Stimulated activated CD8-positive, alpha-beta memory T cell treated with anti-CD3 and anti-CD28 coated beads, Interleukin-2, amount 100 ng/mL, for 48 hours (primary cell): ENCODE results near the gene ZNF438.
"Not testable (repeated sequence)": the region's sequence is repeated elsewhere in the genome, so short reads cannot be mapped to it uniquely, and the experiment has no call there.

ENCODE experiments used
- DNase-seq, 2 donors: peaks; one replicate each; pipeline ENCODE4 v3.0.0-alpha.2; 2020; ENCODE audit warnings: low read depth in 2 of 2

ZNF438 gene, protein sequence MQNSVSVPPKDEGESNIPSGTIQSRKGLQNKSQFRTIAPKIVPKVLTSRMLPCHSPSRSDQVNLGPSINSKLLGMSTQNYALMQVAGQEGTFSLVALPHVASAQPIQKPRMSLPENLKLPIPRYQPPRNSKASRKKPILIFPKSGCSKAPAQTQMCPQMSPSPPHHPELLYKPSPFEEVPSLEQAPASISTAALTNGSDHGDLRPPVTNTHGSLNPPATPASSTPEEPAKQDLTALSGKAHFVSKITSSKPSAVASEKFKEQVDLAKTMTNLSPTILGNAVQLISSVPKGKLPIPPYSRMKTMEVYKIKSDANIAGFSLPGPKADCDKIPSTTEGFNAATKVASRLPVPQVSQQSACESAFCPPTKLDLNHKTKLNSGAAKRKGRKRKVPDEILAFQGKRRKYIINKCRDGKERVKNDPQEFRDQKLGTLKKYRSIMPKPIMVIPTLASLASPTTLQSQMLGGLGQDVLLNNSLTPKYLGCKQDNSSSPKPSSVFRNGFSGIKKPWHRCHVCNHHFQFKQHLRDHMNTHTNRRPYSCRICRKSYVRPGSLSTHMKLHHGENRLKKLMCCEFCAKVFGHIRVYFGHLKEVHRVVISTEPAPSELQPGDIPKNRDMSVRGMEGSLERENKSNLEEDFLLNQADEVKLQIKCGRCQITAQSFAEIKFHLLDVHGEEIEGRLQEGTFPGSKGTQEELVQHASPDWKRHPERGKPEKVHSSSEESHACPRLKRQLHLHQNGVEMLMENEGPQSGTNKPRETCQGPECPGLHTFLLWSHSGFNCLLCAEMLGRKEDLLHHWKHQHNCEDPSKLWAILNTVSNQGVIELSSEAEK

DNA sequence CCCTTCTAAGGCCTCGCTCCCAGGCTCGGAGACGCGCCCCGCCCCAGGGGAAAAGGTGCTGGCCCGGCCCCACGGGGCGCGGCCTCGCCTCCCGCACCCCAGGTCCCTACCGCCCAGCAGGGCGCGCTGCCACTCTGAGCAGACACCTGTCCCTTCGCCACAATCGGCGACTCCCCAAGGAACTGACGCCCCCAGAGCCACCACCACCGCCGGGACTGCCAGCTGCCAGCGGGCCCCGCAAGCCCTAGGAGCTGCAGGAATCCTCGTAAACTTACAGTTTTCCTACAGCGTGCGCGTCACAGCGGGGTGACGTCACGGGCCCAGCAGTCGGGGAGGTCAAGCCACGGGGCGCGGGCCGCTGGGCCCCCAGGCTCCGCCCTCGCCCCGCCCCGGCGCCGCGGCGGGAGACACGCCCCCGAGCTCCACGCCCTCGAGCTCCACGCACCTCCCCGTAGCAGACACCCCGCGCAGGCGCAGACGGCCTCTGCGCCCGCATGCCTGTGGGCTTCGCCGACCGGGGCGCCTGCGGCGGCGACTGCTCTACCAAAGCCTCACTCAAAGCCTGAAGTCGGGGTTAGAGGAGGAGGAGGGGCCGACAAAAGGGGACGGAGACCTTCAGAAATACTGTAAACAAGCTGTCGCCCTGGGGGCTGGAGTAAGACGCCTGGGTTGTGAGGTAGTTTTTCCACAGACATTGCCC is at the start of gene ZNF438:
ZNF438 (minus strand) TSS at position 308 of the 700 bp plus-strand sequence. CDS start 154,831 bp downstream, outside the sequence.
- peak; percentile 91 to 94 for DNase-seq

DNA sequence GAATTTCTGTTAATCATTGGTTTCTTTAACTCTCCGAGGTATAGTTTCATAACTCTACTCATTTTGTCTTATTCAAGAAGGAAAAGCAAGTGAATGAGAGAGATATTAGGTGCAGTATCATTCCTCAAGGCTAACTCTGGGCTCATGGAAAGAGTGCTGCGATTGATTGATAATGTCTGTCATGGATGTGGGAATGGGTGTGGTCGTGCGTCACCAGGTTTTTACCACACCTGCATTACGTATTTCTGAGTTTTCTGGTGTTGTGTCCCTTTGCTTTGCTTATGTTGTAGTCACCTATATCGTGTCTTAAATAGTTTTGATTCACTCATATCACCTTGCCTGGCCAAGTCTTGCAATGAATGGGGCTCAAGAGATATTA is 44.9 kb upstream of the ZNF438 start:
- DNase-seq = no peak

DNA sequence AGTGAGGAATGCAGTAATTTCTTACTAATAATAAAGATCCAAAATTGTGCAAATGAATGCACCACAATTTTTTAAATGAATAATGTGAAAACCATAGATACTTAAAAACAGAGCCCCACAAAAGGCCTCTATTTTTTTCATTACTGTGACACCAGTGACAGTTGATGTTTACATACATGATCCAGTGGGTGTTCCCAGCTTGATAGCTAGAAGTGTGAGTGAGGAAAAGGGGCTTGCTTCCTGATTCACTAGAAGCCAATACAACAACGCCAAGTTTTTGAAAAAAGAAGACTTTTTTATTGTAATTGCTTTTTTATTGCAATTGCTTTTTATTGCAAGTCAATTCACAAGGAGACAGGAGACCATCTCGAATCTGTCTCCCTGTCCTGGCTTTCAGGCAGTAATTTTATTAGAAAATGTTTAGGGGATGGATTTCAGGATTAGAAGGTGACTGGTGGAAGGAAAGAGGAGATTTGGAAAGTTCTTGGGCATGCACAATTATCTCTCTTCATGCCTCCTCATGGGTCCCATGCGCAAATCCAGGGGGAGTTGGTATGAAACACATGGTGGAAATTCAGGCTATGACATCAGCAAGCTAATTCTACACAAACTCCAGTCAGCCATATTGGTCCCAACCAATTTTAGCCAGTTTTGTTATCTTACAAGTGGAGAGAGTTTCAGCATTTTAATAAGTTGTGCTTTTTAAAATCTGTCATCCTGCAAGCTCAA is 44.4 kb upstream of the ZNF438 start:
- no peak for DNase-seq

DNA sequence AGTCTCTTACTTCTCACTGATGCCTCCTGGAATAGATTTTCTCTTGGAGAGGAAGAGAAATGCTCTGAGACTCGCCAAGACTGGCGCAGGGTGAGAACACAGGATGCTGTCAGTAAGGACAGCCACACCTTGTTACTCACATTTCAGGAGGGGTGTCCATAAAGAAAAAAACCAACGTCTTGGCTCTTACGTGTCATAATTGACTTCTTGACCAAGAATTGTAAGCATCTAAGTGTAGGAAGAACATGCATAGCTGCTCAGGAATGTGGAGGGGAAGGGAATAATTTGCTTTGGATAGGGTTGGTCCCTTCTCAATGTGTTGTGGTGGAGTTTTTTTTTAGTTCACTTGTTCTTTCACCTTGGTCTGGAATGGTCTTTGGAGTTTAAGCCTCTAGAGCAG is 43.8 kb upstream of the ZNF438 start:
- no peak for DNase-seq

DNA sequence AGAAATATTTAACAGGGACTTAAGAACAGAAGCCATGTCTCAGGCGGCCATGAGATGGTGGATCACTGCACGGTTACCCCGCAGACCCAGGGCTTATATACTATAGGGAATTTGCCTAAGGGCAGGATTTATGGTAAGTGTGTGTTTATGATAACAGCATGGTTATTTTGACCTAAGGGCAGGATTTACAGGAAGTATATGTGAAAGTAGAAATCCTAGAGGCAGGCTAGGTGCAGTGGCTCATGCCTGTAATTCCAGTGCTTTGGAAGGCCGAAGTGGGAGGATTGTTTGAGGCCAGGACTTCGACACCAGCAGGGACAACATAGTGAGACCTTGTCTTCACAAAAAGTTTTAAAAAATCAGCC is 43.0 kb upstream of the ZNF438 start:
- no peak for DNase-seq

DNA sequence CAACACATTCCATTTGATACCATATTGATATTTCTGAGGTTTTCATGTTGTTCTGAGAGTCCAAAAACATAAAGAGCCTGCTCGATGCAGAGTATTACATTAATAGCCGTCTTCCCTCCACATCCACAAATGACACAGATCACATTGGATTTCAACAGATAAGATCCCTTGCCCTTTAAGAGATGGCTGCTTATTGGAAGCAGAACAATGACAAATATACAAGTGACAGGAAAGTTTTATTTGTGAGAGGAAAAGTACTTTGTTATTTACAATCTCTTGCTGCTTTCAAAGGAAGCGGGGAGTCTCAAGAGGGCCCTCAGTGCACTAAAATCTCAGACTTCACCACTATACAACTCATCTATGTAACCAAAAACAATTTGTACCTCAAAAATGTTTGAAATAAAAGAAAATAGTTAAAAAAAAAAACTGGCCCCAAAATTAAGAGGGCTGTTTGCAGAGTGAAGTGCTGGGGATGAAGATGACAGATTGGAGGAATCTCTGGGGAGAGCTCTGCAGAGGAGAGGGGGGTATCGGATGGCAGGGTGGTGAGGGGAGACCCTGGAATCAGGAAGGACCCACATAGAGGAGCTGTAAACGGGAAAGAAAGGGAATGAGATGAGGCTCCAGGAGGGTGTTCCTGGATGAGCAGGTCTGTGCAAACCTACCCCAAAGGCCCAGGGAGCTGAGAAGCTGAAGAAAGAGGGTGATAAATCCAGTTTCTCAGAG is 42.5 kb upstream of the ZNF438 start:
- no peak for DNase-seq

DNA sequence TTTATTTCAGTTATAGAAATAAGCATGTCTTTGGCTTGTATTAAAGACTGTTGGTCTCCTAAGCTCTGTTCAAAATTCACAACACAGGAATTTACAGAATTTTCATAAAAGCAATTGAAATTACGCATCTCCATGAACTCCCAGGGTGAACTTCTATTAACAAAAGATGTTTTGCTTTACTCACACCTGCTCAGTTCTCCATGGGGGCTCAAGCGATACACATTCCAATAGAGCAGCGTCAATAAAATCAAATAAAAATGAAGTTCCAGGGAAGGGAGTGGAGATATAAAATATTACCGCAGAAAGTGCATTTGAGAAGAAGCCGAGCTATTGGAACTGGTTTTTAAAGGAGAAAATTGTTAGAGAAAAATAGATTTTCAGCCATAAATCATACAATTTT is 41.5 kb upstream of the ZNF438 start:
- DNase-seq = no peak

DNA sequence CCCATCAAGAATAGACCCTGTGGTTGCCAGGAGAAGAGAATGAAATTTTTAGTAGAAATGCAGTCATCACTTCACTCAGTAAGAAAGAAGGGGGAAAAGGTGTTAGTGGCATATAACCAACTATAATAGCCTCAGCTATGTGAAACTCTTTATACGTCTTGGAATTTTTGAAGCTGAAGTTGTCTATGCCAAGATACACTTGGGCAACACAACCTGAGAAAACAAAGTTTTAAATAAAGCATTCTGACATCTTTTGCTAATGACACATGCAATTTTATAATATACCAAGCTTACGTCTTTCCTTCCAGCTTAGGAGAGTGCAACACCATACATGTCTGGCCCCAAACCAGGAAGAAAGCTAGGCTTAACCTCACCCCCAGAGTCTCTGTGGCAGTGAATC is 40.8 kb upstream of the ZNF438 start:
- no peak for DNase-seq

DNA sequence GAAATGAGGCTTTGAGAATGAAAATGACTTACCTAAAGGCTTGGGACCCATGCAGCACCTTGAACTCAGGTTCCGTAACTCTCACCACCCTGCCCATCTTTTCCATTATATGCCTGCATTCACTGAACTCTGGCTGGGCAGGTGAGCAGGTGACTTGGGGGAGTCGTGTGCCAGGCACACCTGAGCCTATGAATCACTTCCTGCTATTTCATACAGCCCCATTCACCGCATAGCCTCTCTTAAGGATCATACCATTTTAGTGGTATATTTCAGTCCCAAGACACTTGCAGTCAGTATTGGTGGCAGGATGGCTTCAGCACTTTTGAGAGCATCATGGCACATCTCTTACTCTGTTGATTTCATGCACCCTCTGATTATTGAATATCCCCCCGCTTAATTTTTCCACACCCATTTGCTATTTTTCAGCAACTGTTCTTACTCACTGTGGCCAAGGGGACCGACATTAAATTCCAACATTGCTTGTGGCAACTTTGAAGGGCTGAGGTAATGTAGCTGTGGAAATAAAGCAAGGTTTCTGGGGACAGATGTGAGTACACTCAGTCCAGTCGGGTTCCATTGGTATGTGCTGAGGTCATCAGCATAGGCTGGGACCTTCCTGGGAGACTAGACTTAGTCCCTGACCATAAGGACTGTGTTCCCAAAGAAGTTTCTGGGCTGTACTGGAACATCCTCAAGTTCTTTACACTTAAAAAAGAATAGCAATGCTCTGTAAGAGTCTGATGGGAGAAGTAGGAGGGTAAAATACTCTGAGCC is 39.8 kb upstream of the ZNF438 start:
- no peak for DNase-seq

DNA sequence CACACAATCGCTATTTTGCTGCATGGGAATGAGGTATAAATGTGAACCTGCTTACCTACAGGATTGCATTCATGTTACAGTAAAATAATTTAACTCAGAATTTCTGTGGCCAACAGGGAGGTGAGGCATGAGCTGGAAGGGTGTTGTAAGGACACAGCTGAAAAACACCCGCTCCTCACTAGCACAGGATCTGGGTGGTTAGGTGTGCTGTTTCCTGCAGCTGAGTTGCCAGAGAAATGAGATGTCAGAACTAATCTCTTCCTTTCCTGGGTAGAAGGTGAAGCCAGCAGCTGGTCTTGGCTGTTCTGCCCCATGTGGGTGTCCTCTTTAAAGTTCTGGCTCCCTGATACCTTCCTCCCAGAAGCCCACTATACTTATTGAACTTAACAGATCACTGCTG is 39.0 kb upstream of the ZNF438 start:
- DNase-seq = no peak

DNA sequence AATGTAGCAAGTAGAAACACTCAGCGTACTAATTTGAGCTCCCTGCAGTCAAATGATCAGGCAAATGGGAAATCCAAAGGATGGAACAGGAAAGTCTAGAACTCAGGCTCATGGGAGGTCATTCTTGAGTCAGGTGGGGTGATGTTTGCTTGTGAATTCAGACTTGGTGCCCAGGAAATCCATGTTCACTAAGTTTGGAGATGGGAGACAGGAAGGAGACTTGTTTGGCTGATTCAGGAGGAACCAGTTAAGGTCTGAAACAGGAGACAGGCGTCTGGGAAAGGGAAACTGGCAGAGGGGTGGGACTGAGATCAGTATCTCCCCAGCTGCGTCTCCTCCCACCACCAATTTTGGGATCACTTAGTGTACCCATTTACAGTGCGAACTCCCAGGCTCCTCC is 38.4 kb upstream of the ZNF438 start:
- DNase-seq = no peak

DNA sequence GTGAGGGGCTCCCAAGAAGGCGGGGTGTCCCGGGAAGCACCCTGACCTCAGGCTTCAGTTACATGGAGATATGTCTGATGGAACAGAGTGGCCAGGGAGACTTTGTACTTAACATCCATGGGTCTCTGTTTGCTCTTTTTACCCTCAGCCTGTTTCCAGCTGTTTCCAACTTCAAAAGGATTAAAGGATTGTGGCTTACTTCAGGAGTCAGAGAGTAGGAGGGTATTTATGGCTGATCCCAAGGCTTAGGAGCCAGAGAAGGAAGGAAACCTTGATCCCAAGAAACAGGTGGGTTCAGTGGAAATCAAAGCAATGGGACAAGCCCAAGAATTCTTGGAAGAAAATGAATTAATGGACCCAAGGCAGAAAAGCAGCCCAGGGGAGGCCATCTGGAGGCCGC is 37.7 kb upstream of the ZNF438 start:
- DNase-seq = no peak

DNA sequence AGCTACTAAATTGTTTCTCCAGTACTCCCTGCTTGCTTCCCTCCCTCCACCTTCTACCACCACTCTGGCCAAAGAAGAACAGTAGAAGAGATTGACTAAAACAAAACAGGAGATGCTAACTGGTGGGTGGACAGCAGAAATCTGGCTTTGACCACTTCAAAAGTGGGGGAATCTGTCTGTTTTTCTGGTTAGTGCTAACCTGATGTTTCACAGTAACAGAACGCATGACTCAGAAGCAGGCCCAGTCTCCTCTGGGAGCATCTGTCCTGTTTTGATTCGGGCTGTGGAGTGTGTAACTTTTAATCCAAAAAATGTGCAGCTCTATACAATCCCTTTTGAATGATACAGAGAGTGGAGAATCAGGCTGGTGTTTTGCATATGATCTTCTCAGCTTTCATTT is 32.7 kb upstream of the ZNF438 start:
- no peak for DNase-seq

DNA sequence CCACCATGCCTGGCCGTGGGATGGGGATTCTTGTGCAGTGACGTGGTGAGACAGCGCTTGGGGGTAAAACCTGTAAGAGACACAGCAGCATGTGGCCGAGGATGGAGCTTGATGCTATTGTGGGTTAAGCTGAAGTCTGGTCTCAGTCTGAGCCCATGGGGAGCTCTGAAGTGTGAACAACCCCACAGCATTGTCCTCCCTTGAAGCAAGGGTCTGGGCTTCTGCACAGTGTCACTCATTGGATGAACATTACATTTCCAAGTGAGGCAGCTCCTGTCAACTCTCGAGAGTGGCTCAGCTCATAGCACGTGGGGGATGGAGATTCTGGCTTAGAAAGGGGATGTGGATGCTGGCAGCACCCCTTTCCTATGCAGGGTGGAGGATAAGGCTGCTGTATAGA is 32.2 kb upstream of the ZNF438 start:
- no peak for DNase-seq

DNA sequence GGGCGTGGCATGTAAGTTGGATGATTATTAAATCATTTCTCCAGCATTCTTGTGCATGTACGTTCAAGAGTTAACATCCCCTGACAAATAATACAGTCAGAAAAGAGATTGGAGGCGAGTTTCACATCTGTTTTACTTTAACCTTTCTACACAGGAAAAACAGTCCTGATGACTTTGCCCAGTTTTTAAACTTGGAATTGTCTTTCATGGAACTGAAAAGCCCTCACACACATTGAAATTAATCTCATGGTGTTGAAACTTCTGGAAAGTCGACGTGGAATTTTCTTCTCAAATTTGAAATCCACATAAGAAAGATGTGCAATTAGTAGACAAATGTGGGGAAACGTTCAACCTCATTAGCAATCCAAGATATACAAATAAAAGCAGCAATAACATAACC is 31.2 kb upstream of the ZNF438 start:
- no peak for DNase-seq

DNA sequence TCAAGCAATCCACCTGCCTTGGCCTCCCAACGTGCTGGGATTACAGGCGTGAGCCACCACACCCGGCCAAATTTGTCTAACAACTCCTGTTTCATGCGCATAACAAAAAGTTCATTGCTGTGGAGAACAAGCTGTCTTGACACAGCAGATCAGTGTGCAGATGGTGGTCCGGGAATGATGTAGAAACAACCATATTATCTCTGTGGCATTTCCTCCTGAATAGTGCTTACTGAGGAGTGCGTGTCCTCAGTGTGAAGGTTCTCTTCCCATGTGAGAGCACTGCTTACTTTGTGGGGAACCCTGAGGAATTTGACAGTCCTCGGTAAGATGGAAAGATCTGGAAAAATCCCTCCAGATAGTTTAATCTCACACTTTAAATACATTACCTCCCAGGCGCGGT is 30.3 kb upstream of the ZNF438 start:
- DNase-seq = no peak

DNA sequence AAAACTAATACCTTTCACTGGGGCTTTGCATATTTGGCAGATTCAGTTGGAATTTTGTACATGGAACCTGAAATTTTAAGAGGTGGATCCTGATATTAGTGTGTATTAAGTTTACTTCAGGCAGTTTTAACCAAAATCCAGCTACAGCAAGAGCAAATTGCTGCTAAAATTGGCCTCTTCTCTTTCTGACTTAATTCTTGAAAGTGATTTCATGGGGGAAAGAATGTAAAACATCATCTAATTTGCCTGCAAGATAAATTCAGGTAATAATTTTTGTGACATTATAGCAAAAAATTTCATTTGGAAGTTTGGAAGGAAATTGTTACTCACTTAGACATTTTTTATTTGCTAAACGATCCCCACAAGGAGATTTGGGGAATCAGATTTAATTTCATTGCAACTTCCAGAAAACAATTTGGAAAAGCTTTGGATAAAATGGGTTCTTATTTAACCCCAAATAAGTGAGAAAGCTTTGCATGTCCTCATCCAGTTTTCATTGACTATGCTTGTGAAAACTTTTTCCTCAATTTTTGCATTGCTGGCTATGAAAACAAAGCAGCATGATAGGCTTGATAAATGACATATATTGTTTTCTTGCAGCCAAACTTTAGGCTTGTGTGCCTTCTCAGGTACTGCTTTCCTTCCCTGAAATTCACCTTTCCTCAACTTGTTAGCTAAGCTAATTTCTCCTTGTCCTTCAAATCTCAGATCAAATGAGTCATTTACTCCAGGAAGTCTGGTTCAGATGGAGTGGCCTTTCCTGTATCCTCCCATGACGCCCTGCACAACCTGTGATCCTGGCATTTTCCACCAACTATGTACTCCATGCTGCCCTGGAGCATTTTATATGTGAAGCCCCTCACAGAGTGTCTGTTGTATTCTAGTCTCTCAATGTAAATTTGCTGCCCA is 27.4 kb upstream of the ZNF438 start:
- no peak for DNase-seq

DNA sequence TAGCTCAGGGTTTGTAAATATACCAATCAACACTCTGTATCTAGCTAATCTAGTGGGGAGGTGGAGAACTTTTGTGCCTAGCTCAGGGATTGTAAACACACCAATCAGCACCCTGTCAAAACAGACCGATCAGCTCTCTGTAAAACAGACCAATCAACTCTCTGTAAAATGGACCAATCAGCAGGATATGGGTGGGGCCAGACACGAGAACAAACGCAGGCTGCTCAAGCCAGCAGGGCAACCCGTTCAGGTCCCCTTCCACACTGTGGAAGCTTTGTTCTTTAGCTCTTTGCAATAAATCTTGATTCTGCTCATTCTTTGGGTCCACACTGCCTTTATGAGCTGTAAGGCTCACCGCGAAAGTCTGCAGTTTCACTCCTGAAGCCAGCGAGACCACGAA is 25.0 kb upstream of the ZNF438 start:
- DNase-seq = not testable (repeated sequence)

DNA sequence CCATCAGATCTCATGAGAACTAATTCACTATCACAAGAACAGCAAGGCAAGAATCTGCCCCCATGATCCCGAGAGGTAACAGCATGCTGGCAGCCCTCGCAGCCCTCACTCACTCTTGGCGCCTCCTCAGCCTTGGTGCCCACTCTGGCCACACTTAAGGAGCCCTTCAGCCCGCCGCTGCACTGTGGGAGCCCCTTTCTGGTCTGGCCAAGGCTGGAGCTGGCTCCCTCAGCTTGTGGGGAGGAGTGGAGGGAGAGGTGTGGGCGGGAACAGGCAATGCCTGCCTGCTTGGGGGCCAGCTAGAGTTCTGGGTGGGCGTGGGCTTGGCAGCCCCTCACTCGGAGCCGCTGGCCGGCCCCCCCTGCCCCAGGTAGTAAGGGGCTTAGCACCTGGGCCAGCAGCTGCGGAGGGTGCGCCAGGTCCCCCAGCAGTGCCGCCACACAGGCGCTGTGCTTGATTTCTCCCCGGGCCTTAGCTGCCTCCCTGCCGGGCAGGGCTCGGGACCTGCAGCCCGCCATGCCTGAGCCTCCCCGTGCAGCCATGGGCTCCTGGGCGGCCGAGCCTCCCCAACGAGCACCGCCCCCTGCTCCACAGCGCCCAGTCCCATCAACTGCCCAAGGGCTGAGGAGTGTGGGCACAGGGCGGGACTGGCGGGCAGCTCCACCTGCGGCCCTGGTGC is 24.0 kb upstream of the ZNF438 start:
- DNase-seq = no peak
